HEK293 (cell line): ENCODE results near the gene CSMD2.

ENCODE experiments used
- CTCF ChIA-PET: fragments of 350-600 bp; formaldehyde crosslinking; extraction: SDS; loops from one replicate; lab custom pipeline; 2021; ENCODE audit warnings: antibody characterized with exemption; lab: Yijun Ruan, JAX
- POLR2A ChIA-PET: fragments of 300-600 bp; formaldehyde crosslinking; extraction: SDS; loops from one replicate; lab custom pipeline; 2020; ENCODE audit warnings: antibody characterized with exemption, inconsistent platforms; lab: Yijun Ruan, JAX
- H3K27ac ChIP-seq: fragments of 200-500 bp; sonication (Bioruptor generic); 2 replicates; pipeline ENCODE4 v1.5.1; 2014; ENCODE audit warnings: low read depth, low read length, control low read depth, inconsistent platforms; ENCODE audit errors: extremely low read depth
- H3K36me3 ChIP-seq, 2 experiments: fragments of 200-500 bp in 1 of 2; sonication (Bioruptor generic) in 1 of 2; 1 replicate in 1 of 2; 2 replicates in 1 of 2; pipeline ENCODE4 v1.5.1; 2014 to 2017; ENCODE audit warnings: inconsistent platforms in 2 of 2, low read length in 2 of 2; ENCODE audit not compliant: control insufficient read depth in 2 of 2, insufficient read depth in 1 of 2
- H3K4me1 ChIP-seq: fragments of 200-500 bp; sonication (Bioruptor generic); 2 replicates; pipeline ENCODE4 v1.5.1; 2014; ENCODE audit warnings: mild to moderate bottlenecking, low read length, inconsistent platforms; ENCODE audit not compliant: control insufficient read depth, insufficient read depth
- H3K4me3 ChIP-seq: 2 replicates; pipeline ENCODE4 v1.5.1; 2011; ENCODE audit warnings: low read depth, mild to moderate bottlenecking, control low read depth, low read length, moderate library complexity
- H3K9me3 ChIP-seq: fragments of 200-500 bp; sonication (Bioruptor generic); 2 replicates; pipeline ENCODE4 v1.5.1; 2014; ENCODE audit warnings: low read depth, low read length, inconsistent platforms; ENCODE audit not compliant: control insufficient read depth, insufficient read depth
- BCL6B ChIP-seq: fragments of 450-650 bp; formaldehyde crosslinking; IDR thresholded peaks from 2 replicates; pipeline ENCODE4 v1.5.1; 2017; ENCODE audit warnings: missing biosample characterization, missing genetic modification characterization
- EGR2 ChIP-seq: fragments of 450-650 bp; formaldehyde crosslinking; IDR thresholded peaks from 2 replicates; pipeline ENCODE4 v1.5.1; 2016; ENCODE audit warnings: low read depth, missing biosample characterization, missing genetic modification characterization
- PRDM1 ChIP-seq: fragments of 450-650 bp; formaldehyde crosslinking; IDR thresholded peaks from 2 replicates; pipeline ENCODE4; 2016; ENCODE audit warnings: missing biosample characterization, missing genetic modification characterization
- PRDM6 ChIP-seq: fragments of 450-650 bp; formaldehyde crosslinking; IDR thresholded peaks from 2 replicates; pipeline ENCODE4 v1.5.1; 2017; ENCODE audit warnings: missing biosample characterization, missing genetic modification characterization
- ZBTB6 ChIP-seq: fragments of 450-650 bp; formaldehyde crosslinking; IDR thresholded peaks from 2 replicates; pipeline ENCODE4 v1.5.1; 2017; ENCODE audit warnings: missing biosample characterization, missing genetic modification characterization
- ZBTB8A ChIP-seq: fragments of 450-650 bp; formaldehyde crosslinking; IDR thresholded peaks from 2 replicates; pipeline ENCODE4 v1.5.1; 2016; ENCODE audit warnings: missing biosample characterization, missing genetic modification characterization
- ZIC2 ChIP-seq: fragments of 450-650 bp; formaldehyde crosslinking; IDR thresholded peaks from 2 replicates; pipeline ENCODE4 v1.5.1; 2016; ENCODE audit warnings: missing biosample characterization, missing genetic modification characterization
- ZNF148 ChIP-seq: fragments of 450-650 bp; formaldehyde crosslinking; IDR thresholded peaks from 2 replicates; pipeline ENCODE4 v1.5.0; 2017; ENCODE audit warnings: missing biosample characterization, missing genetic modification characterization, borderline replicate concordance
- ZNF16 ChIP-seq: fragments of 450-650 bp; formaldehyde crosslinking; IDR thresholded peaks from 2 replicates; pipeline ENCODE4 v1.5.1; 2016; ENCODE audit warnings: low read depth, missing biosample characterization, missing genetic modification characterization
- ZNF2 ChIP-seq: fragments of 450-650 bp; formaldehyde crosslinking; IDR thresholded peaks from 2 replicates; pipeline ENCODE4 v1.5.1; 2016; ENCODE audit warnings: missing biosample characterization, missing genetic modification characterization
- ZNF529 ChIP-seq: fragments of 450-650 bp; formaldehyde crosslinking; IDR thresholded peaks from 2 replicates; pipeline ENCODE4 v1.5.1; 2017; ENCODE audit warnings: missing genetic modification characterization, missing biosample characterization; ENCODE audit not compliant: insufficient replicate concordance
- ZNF704 ChIP-seq: fragments of 450-650 bp; formaldehyde crosslinking; IDR thresholded peaks from 2 replicates; pipeline ENCODE4 v1.5.1; 2016; ENCODE audit warnings: missing biosample characterization, missing genetic modification characterization
- ZNF76 ChIP-seq: fragments of 450-650 bp; formaldehyde crosslinking; IDR thresholded peaks from 2 replicates; pipeline ENCODE4; 2016; ENCODE audit warnings: low read depth, missing biosample characterization, missing genetic modification characterization, borderline replicate concordance
- ZNF785 ChIP-seq: fragments of 450-650 bp; formaldehyde crosslinking; IDR thresholded peaks from 2 replicates; pipeline ENCODE4 v1.5.1; 2016; ENCODE audit warnings: missing biosample characterization, missing genetic modification characterization

Gene CSMD2

DNA sequence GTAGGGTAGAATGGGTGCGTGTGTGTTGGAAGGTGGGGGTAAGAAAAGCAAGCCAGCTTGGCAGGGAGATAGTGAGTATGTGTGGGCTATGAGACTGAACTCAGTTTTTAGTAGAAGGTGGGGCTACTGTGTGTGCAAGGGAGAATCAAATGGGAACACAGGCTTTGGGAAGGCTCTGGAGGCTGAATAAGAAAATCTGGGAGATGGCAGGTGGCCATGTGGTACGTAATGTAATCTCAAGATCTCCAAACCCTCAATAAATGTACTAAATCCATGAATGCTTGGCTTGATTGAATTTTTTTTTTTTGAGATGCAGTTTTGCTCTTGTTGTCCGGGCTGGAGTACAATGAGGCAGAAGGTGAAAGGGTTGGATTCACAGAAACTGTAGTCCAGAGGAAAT lies 696.1 kb downstream of the CSMD2 start:
- Histone ChIP-seq H3K4me3 (no peak overlapping the region), H3K36me3 (no peaks in the 10 kb centered on the region), H3K4me1 (no peaks in the 10 kb centered on the region), H3K27ac (no peak overlapping the region), H3K9me3 (no peaks in the 10 kb centered on the region)
- ChIA-PET POLR2A (interaction anchor here (1.1 kb wide), 1 partner anchor 119 kb away, joined by 3 read pairs; no protein-coding TSS in a partner anchor), CTCF (interaction anchor here (0.7 to 6.4 kb wide), 8 partner anchors 13 to 817 kb away, joined by 3 to 114 read pairs (median 4); no protein-coding TSS in a partner anchor)
- TF ChIP-seq ZNF148 (tag by site-specific recombination) (no peak), ZNF785 (tag by site-specific recombination) (no peak)

GRCh38 chr1:33468531-33468930 lies 696.5 kb downstream of the CSMD2 start:
- Histone ChIP-seq H3K36me3 (no peaks in the 10 kb centered on the region), H3K9me3 (no peaks in the 10 kb centered on the region), H3K4me3 (no peak overlapping the region), H3K4me1 (no peaks in the 10 kb centered on the region), H3K27ac (no peak overlapping the region)
- POLR2A ChIA-PET = interaction anchor here (1.1 kb wide), 1 partner anchor 119 kb away, joined by 3 read pairs; no protein-coding TSS in a partner anchor
- TF ChIP-seq ZIC2 (peak; percentile 20; the same call in 1 of the 2 replicates), ZBTB8A (no peak), ZNF2 (tag by site-specific recombination) (no peak), ZBTB6 (tag by site-specific recombination) (no peak), BCL6B (tag by site-specific recombination) (no peak), EGR2 (tag by site-specific recombination) (peak; percentile 47), PRDM6 (tag by site-specific recombination) (no peak), ZNF529 (tag by site-specific recombination) (no peak), ZNF16 (tag by site-specific recombination) (no peak), ZNF704 (no peak), ZNF76 (no peak)
- CTCF ChIA-PET = interaction anchor here (0.6 to 6.4 kb wide), 8 partner anchors 13 to 373 kb away, joined by 3 to 114 read pairs (median 4); no protein-coding TSS in a partner anchor

GRCh38 chr1:33468011-33468410 lies 697.0 kb downstream of the CSMD2 start:
- H3K4me3 ChIP-seq = no peak overlapping the region

More at GRCh38 chr1:33468011-33468410, 697.0 kb downstream of the CSMD2 start:
- H3K36me3 ChIP-seq = no peaks in the 10 kb centered on the region
- no peaks in the 10 kb centered on the region for H3K9me3 ChIP-seq
- no peak for TF ChIP-seq PRDM1 (tag by site-specific recombination)
- CTCF ChIA-PET = interaction anchor here (0.6 to 6.4 kb wide), 6 partner anchors 12 to 372 kb away, joined by 3 to 114 read pairs (median 4); no protein-coding TSS in a partner anchor
- POLR2A ChIA-PET = interaction anchor here (1.1 kb wide), 1 partner anchor 118 kb away, joined by 3 read pairs; no protein-coding TSS in a partner anchor
- no peak overlapping the region for H3K27ac ChIP-seq
- H3K4me1 ChIP-seq = no peaks in the 10 kb centered on the region
